Ovary (tissue), 9 donors: Measurements from ENCODE around the gene SGTA. TPM values are rescaled to one million over a fixed set of nuclear protein-coding genes. Genes with fewer than 3 reads are reported as not detected.

Experiments
- DNase-seq, 5 donors: peaks; one replicate each; pipeline ENCODE4 v3.0.0-alpha.2; 2019 to 2020
- H3K27ac ChIP-seq, 2 donors: fragments of 200-600 bp; one replicate each; pipeline versions ENCODE4 v1.5.1 to v1.8.0; 2019 to 2022
- H3K27me3 ChIP-seq: fragments of 200-600 bp; one replicate; pipeline ENCODE4 v1.8.0; 2022
- H3K36me3 ChIP-seq: fragments of 200-600 bp; sonication (generic); one replicate; pipeline ENCODE4 v1.5.1; 2019
- H3K4me1 ChIP-seq: one replicate; pipeline ENCODE4 v1.8.1; 2013; ENCODE audit warnings: mild to moderate bottlenecking, moderate library complexity; ENCODE audit not compliant: insufficient read depth
- H3K4me3 ChIP-seq: fragments of 200-600 bp; sonication (generic); one replicate; pipeline ENCODE4 v1.5.1; 2017
- H3K9me3 ChIP-seq, 2 donors: fragments of 200-600 bp in 1 of 2; sonication (generic) in 1 of 2; one replicate each; pipeline versions ENCODE4 v1.5.1 to v1.8.1; 2013 to 2019; ENCODE audit warnings: mild to moderate bottlenecking in 1 of 2, moderate library complexity in 1 of 2
- CTCF ChIP-seq, 3 donors: fragments of 450-650 bp in 2 of 3; fragments of 200-600 bp in 1 of 3; IDR thresholded peaks; one replicate each; pipeline versions ENCODE4 v1.5.1 to v1.8.0; 2016 to 2022; ENCODE audit warnings: antibody characterized with exemption in 3 of 3, mild to moderate bottlenecking in 1 of 3
- EP300 ChIP-seq: sonication (generic); formaldehyde crosslinking; IDR thresholded peaks from one replicate; pipeline ENCODE4 v1.6.1; 2017; ENCODE audit warnings: antibody characterized with exemption
- POLR2A ChIP-seq: fragments of 450-650 bp; IDR thresholded peaks from one replicate; pipeline ENCODE4 v1.6.1; 2017; ENCODE audit warnings: antibody characterized with exemption, mild to moderate bottlenecking, moderate library complexity
- WGBS, 3 donors: extraction: QIAGEN DNeasy Blood & Tissue Kit in 1 of 3; methylation state at CpG; one replicate each; pipeline versions ENCODE4 v1.1.5 to v1.1.7; 2013 to 2017; 5-methylcytosine and 5-hydroxymethylcytosine counted together
- intact Hi-C, 4 donors: fragments of 100-400 bp; cut with DNase I; formaldehyde crosslinking; loops; one replicate each; pipeline versions ENCODE4 v1.11.0 to v1.15.1; 2022 to 2023
- polyA plus RNA-seq, 2 donors: library from polyadenylated mRNA; stranded (reverse); fragments of 200-250 nt in 1 of 2; fragments of 350-450 nt in 1 of 2; fragmentation: Illumina TruSeq in 1 of 2; extraction: RNeasy Lipid Tissue Mini Kit (QIAGEN cat#74804) in 1 of 2; gene quantifications; one replicate each; pipeline ENCODE4 v1.2.3, GENCODE V29; 2013 to 2014
- total RNA-seq, 7 donors: library from RNA; depleted of rRNA in 2 of 7; stranded (reverse); fragments of >200 nt in 2 of 7; fragmentation: NEBNext Ultra II Directional in 3 of 7; extraction: Animal tissue kit (Norgen Biotek cat#: 25700) in 3 of 7; gene quantifications; one replicate each; pipeline versions ENCODE4 v1.1.0 to v1.2.4, GENCODE V29; 2016 to 2023
- donor health status: DM: no; HTN: no; CAD: no; lungs with moderate emphysema.
- donor health status: DM: no; HTN: no; CAD: no.
- donor health status: Bipolar disorder and iron deficiency.
- donor health status: DM: yes; HTN: yes; CAD: no.
- donor health status: DM: no; HTN: no; CAD: no.
- donor health status: DM: yes; HTN: yes; CAD: no.

The SGTA gene
- total and polyA plus RNA-seq, 9 donors: 27.0 to 65.5 (median 53.4) TPM

- intact Hi-C loops: loop anchor here in 1 of 4 donors (5.0 kb wide), 1 partner anchor 97 kb away; no protein-coding TSS in a partner anchor
- H3K4me1 ChIP-seq: peaks cover 4% of the 10 kb centered on the region
- WGBS, 3 donors: 30 to 39% (median 32%) methylated on average over 4 of the region's 4 CpGs
- no peak for TF ChIP-seq POLR2A
- no peak for TF ChIP-seq CTCF (IDR thresholded peaks at IDR 0.05)
- no peak for TF ChIP-seq EP300
- no peaks in the 10 kb centered on the region for H3K9me3 ChIP-seq
- no peaks in the 10 kb centered on the region for H3K27me3 ChIP-seq
- H3K36me3 ChIP-seq: no peaks in the 10 kb centered on the region
- H3K4me3 ChIP-seq: no peak overlapping the region
- H3K27ac ChIP-seq: no peak overlapping the region
- DNase-seq: no peak
These were observed 39.0 kb downstream of the SGTA start for GRCh38 chr19:2744113-2744512.

GRCh38 chr19:2743099-2743498 is 40.0 kb downstream of the SGTA start:
- H3K9me3 ChIP-seq: no peaks in the 10 kb centered on the region
- H3K27me3 ChIP-seq: no peaks in the 10 kb centered on the region
- H3K36me3 ChIP-seq: no peaks in the 10 kb centered on the region
- peaks cover 5% of the 10 kb centered on the region for H3K4me1 ChIP-seq
- no peak overlapping the region for H3K27ac ChIP-seq
- intact Hi-C loops: loop anchor here in 1 of 4 donors (5.0 kb wide), 1 partner anchor 96 kb away; no protein-coding TSS in a partner anchor
- no peak overlapping the region for H3K4me3 ChIP-seq
- no peak for DNase-seq
- TF ChIP-seq EP300 (no peak), CTCF (IDR thresholded peaks at IDR 0.05) (no peak), POLR2A (no peak)
- 71 to 77% (median 77%) methylated on average over 8 of the region's 8 CpGs for WGBS, 3 donors

GRCh38 chr19:2740314-2740656 is 42.8 kb downstream of the SGTA start:
- TF ChIP-seq POLR2A (no peak), CTCF (IDR thresholded peaks at IDR 0.05) (no peak), EP300 (no peak)

GRCh38 chr19:2739602-2740313 is 43.3 kb downstream of the SGTA start, which contains the start of gene SLC39A3:
Gene SLC39A3 (minus strand): TSS chr19:2740017. CDS start chr19:2737257, 2,760 bp downstream.
- Histone ChIP-seq H3K27ac (peak within 1 kb of the TSS in 1 of 2 donors; percentile 36), H3K4me1 (peaks cover 5% of the 10 kb centered on the region), H3K4me3 (peak within 1 kb of the TSS; percentile 88), H3K9me3 (no peaks in the 10 kb centered on the region), H3K27me3 (no peaks in the 10 kb centered on the region), H3K36me3 (no peaks in the 10 kb centered on the region)
- DNase-seq: peak; percentile 98 to 100 (median 99)
- intact Hi-C loops: loop anchor here in 1 of 4 donors (5.0 kb wide), 1 partner anchor 92 kb away; no protein-coding TSS in a partner anchor
- no peak for TF ChIP-seq EP300
- peak in 2 of 3 donors; percentile 31 to 73 for TF ChIP-seq CTCF (IDR thresholded peaks at IDR 0.05)
- TF ChIP-seq POLR2A: no peak
- 0 to 1% (median 0%) methylated on average over 23 to 64 of the region's 64 CpGs for WGBS, 3 donors

More at GRCh38 chr19:2740314-2740656, 42.8 kb downstream of the SGTA start:
- Histone ChIP-seq H3K27me3 (no peaks in the 10 kb centered on the region), H3K27ac (no peak overlapping the region), H3K9me3 (no peaks in the 10 kb centered on the region), H3K4me1 (peaks cover 5% of the 10 kb centered on the region), H3K36me3 (no peaks in the 10 kb centered on the region), H3K4me3 (no peak overlapping the region)
- WGBS, 3 donors: 38 to 45% (median 42%) methylated on average over 13 of the region's 13 CpGs
- intact Hi-C loops: loop anchor here in 1 of 4 donors (5.0 kb wide), 1 partner anchor 93 kb away; no protein-coding TSS in a partner anchor
- no peak for DNase-seq
